Fibroblast of lung (primary cell): ENCODE data around the gene SRC. TPM values are rescaled to one million over a fixed set of nuclear protein-coding genes. Genes with fewer than 3 reads are reported as not detected.

ENCODE experiments used
- DNase-seq, 2 donors: peaks; one replicate each; pipeline versions ENCODE4 v3.0.0 to v3.0.0-alpha.2; 2010; ENCODE audit warnings: low read depth in 2 of 2
- H2AFZ ChIP-seq: 2 replicates; pipeline ENCODE4 v1.5.1; 2012; ENCODE audit warnings: low read length, control low read depth, inconsistent platforms
- H3K27ac ChIP-seq: 2 replicates; pipeline ENCODE4 v1.5.1; 2011; ENCODE audit warnings: low read length, control low read depth; ENCODE audit not compliant: insufficient read depth
- H3K27me3 ChIP-seq: 2 replicates; pipeline ENCODE4 v1.5.1; 2011; ENCODE audit warnings: mild to moderate bottlenecking, low read length; ENCODE audit not compliant: control insufficient read depth, insufficient read depth
- H3K36me3 ChIP-seq: 2 replicates; pipeline ENCODE4 v1.5.1; 2011; ENCODE audit warnings: low read length; ENCODE audit not compliant: control insufficient read depth, insufficient read depth
- H3K4me1 ChIP-seq: 2 replicates; pipeline ENCODE4 v1.5.1; 2011; ENCODE audit warnings: low read length; ENCODE audit not compliant: control insufficient read depth, insufficient read depth; ENCODE audit errors: extremely low read depth
- H3K4me2 ChIP-seq: 2 replicates; pipeline ENCODE4 v1.5.1; 2011; ENCODE audit warnings: low read length, control low read depth; ENCODE audit not compliant: insufficient read depth; ENCODE audit errors: extremely low read depth
- H3K4me3 ChIP-seq, 4 experiments: fragments of 200-600 bp in 1 of 4; sonication (generic) in 1 of 4; replicated peaks in 1 of 4; 2 replicates each; pipeline ENCODE4 v1.5.1; 2011 to 2016; ENCODE audit warnings: low read length in 4 of 4, low read depth in 3 of 4, mild to moderate bottlenecking in 3 of 4, control low read depth in 2 of 4, inconsistent platforms in 1 of 4, mixed read lengths in 1 of 4; ENCODE audit not compliant: insufficient read depth in 1 of 4; ENCODE audit errors: control extremely low read depth in 1 of 4
- H3K79me2 ChIP-seq: 2 replicates; pipeline ENCODE4 v1.5.1; 2012; ENCODE audit warnings: mild to moderate bottlenecking, low read length, inconsistent platforms; ENCODE audit not compliant: control insufficient read depth, insufficient read depth
- H3K9ac ChIP-seq: 2 replicates; pipeline ENCODE4 v1.5.1; 2011; ENCODE audit warnings: mild to moderate bottlenecking, low read length, control low read depth; ENCODE audit not compliant: insufficient read depth
- H3K9me3 ChIP-seq: 2 replicates; pipeline ENCODE4 v1.5.1; 2012; ENCODE audit warnings: low read depth, low read length; ENCODE audit not compliant: control insufficient read depth, insufficient read depth
- H4K20me1 ChIP-seq: 2 replicates; pipeline ENCODE4 v1.5.1; 2011; ENCODE audit warnings: low read length; ENCODE audit not compliant: control insufficient read depth, insufficient read depth; ENCODE audit errors: extremely low read depth
- CTCF ChIP-seq, 2 donors: IDR thresholded peaks in 1 of 2; conservative IDR thresholded peaks in 1 of 2; 1 replicate in 1 of 2; 2 replicates in 1 of 2; pipeline ENCODE4 v1.5.1; 2011 to 2012; ENCODE audit warnings: low read length in 2 of 2, control low read depth in 1 of 2, inconsistent platforms in 1 of 2, low read depth in 1 of 2, mild to moderate bottlenecking in 1 of 2
- EZH2 ChIP-seq: IDR thresholded peaks from 2 replicates; pipeline ENCODE4 v1.5.1; 2012; ENCODE audit warnings: low read length, control low read depth, mild to moderate bottlenecking; ENCODE audit errors: missing control alignments
- polyA plus RNA-seq, 2 donors: library from polyadenylated mRNA; depleted of rRNA in 1 of 2; stranded (reverse) in 1 of 2; unstranded in 1 of 2; fragments of >200 nt; gene quantifications; 2 replicates each; pipeline ENCODE4 v1.2.1, GENCODE V29; 2011 to 2012; ENCODE audit warnings: missing spikeins in 1 of 2
- total RNA-seq: library from RNA; depleted of rRNA; stranded (reverse); fragments of >200 nt; gene quantifications from 2 replicates; pipeline ENCODE4 v1.2.1, GENCODE V29; 2014

The SRC gene
- total and polyA plus RNA-seq, 2 donors (not counting 1 experiment from before 2014, with no cell fraction given) = 17.8 to 20.3 TPM

GRCh38 chr20:37325206-37325605, 20.7 kb upstream of the SRC start:
- H3K36me3 ChIP-seq = no peaks in the 10 kb centered on the region
- H4K20me1 ChIP-seq = no peaks in the 10 kb centered on the region
- DNase-seq = no peak
- H3K9ac ChIP-seq = no peak overlapping the region
- no peak overlapping the region for H3K4me2 ChIP-seq
- TF ChIP-seq EZH2 = no peak
- TF ChIP-seq CTCF (conservative IDR thresholded peaks at IDR 0.05 in 1 of 2, IDR thresholded peaks at IDR 0.05 in 1 of 2; ENCODE audit: low read depth in 1 of 2, low read length in 2 of 2) = no peak
- no peak overlapping the region for H3K4me3 ChIP-seq
- H3K79me2 ChIP-seq = no peaks in the 10 kb centered on the region
- no peaks in the 10 kb centered on the region for H3K9me3 ChIP-seq
- H3K27me3 ChIP-seq = no peaks in the 10 kb centered on the region
- peaks cover 12% of the 10 kb centered on the region for H3K4me1 ChIP-seq
- H2AFZ ChIP-seq = no peak overlapping the region
- no peak overlapping the region for H3K27ac ChIP-seq

DNA sequence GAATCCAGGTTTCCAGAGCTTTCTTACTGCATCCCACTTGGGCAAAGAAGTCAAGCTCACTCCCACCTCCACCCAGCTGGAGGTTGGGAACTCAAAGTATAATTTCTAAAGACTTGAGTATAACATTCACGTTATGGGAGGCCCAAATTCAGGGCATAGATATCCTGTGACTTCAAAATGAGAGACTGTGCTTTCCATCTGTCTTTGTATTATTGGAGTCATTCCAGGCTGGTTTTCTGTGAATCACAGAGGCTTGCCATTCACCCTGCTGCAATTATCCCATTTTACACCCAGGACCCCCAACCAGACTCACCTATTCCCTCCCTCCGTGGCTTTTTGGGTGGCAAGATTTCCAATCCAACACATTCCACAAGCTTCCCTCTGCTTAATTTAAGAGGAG, 19.3 kb upstream of the SRC start:
- no peak for DNase-seq
- H3K4me2 ChIP-seq = no peak overlapping the region
- no peaks in the 10 kb centered on the region for H3K27me3 ChIP-seq
- no peaks in the 10 kb centered on the region for H3K79me2 ChIP-seq
- no peaks in the 10 kb centered on the region for H3K9me3 ChIP-seq
- H3K36me3 ChIP-seq = no peaks in the 10 kb centered on the region
- no peak overlapping the region for H3K9ac ChIP-seq
- no peak overlapping the region for H2AFZ ChIP-seq
- no peak overlapping the region for H3K27ac ChIP-seq
- TF ChIP-seq CTCF (conservative IDR thresholded peaks at IDR 0.05 in 1 of 2, IDR thresholded peaks at IDR 0.05 in 1 of 2; ENCODE audit: low read depth in 1 of 2, low read length in 2 of 2) (no peak), EZH2 (no peak)
- H3K4me1 ChIP-seq = peaks cover 12% of the 10 kb centered on the region
- no peak overlapping the region for H3K4me3 ChIP-seq
- no peaks in the 10 kb centered on the region for H4K20me1 ChIP-seq

- H3K36me3 ChIP-seq = no peaks in the 10 kb centered on the region
- peak overlapping the region; percentile 66 for H2AFZ ChIP-seq
- no peak overlapping the region for H3K4me3 ChIP-seq
- no peaks in the 10 kb centered on the region for H3K27me3 ChIP-seq
- TF ChIP-seq CTCF (conservative IDR thresholded peaks at IDR 0.05 in 1 of 2, IDR thresholded peaks at IDR 0.05 in 1 of 2; ENCODE audit: low read depth in 1 of 2, low read length in 2 of 2) = no peak
- TF ChIP-seq EZH2 = no peak
- no peaks in the 10 kb centered on the region for H3K79me2 ChIP-seq
- peak overlapping the region; percentile 58 for H3K4me2 ChIP-seq
- peaks cover 12% of the 10 kb centered on the region for H3K4me1 ChIP-seq
- H4K20me1 ChIP-seq = no peaks in the 10 kb centered on the region
- no peak overlapping the region for H3K9ac ChIP-seq
- H3K9me3 ChIP-seq = no peaks in the 10 kb centered on the region
- DNase-seq = peak; percentile 86 to 88
- peak overlapping the region; percentile 37 for H3K27ac ChIP-seq
Observed at GRCh38 chr20:37327748-37328147, 18.2 kb upstream of the SRC start.
